Activated naive CD4-positive, alpha-beta T cell treated with anti-CD3 and anti-CD28 coated beads, Interleukin-2, amount 50 U/mL, for 72 hours (primary cell): Measurements from ENCODE around the gene CEP85L. TPM values are rescaled to one million over a fixed set of nuclear protein-coding genes. Genes with fewer than 3 reads are reported as not detected.

Experiments
- ATAC-seq, 2 donors: fragments of 150-1000 bp; cut with Tn5 transposase; 2 replicates each; pipeline ENCODE4 v1.10.0; 2021; ENCODE audit warnings: mild to moderate bottlenecking in 2 of 2, moderate library complexity in 2 of 2
- DNase-seq, 2 donors: peaks; one replicate each; pipeline ENCODE4 v3.0.0; 2021 to 2022; ENCODE audit warnings: low spot score in 2 of 2
- H3K27ac Mint-ChIP-seq, 2 donors: one replicate each; pipeline ENCODE4 v1.8.0; 2022; ENCODE audit warnings: mild to moderate bottlenecking in 2 of 2, mixed read lengths in 2 of 2
- H3K36me3 Mint-ChIP-seq, 2 donors: one replicate each; pipeline ENCODE4 v1.8.0; 2022; ENCODE audit warnings: mixed read lengths in 2 of 2
- H3K9me3 Mint-ChIP-seq, 2 donors: one replicate each; pipeline ENCODE4 v1.8.0; 2022; ENCODE audit warnings: mixed read lengths in 2 of 2
- total RNA-seq, 2 donors: library from RNA; stranded (reverse); gene quantifications; one replicate each; pipeline ENCODE4 v1.2.3, GENCODE V29; 2022

CEP85L gene
- total RNA-seq, 2 donors from 2014 or later = 38.5 to 41.3 TPM

- no peak overlapping the region for H3K27ac Mint-ChIP-seq
- no peaks in the 10 kb centered on the region for H3K9me3 Mint-ChIP-seq
- DNase-seq (no peak), ATAC-seq (no peak)
- H3K36me3 Mint-ChIP-seq = peaks cover 0 to 9% of the 10 kb centered on the region in 2 donors
These were observed 104.5 kb downstream of the CEP85L start for GRCh38 chr6:118546880-118547218.

- Mint-ChIP-seq H3K36me3 (peaks cover 0 to 9% of the 10 kb centered on the region in 2 donors), H3K9me3 (no peaks in the 10 kb centered on the region), H3K27ac (peak overlapping the region in 1 of 2 donors; percentile 13)
- DNase-seq (no peak), ATAC-seq (peak in 1 of 2 donors; percentile 71)
These were observed 105.1 kb downstream of the CEP85L start for GRCh38 chr6:118546164-118546879.

- Mint-ChIP-seq H3K36me3 (peaks cover 0 to 9% of the 10 kb centered on the region in 2 donors), H3K27ac (no peak overlapping the region), H3K9me3 (no peaks in the 10 kb centered on the region)
- DNase-seq (no peak), ATAC-seq (no peak)
These were observed 107.3 kb downstream of the CEP85L start for GRCh38 chr6:118544105-118544504.

GRCh38 chr6:118542184-118542952 is 109.0 kb downstream of the CEP85L start:
- peaks cover 0 to 9% of the 10 kb centered on the region in 2 donors for H3K36me3 Mint-ChIP-seq

GRCh38 chr6:118537574-118537973 is 113.8 kb downstream of the CEP85L start:
- no peaks in the 10 kb centered on the region for H3K9me3 Mint-ChIP-seq

More at GRCh38 chr6:118542184-118542952, 109.0 kb downstream of the CEP85L start:
- Mint-ChIP-seq H3K27ac (no peak overlapping the region), H3K9me3 (no peaks in the 10 kb centered on the region)
- DNase-seq (no peak), ATAC-seq (no peak)

GRCh38 chr6:118536478-118536877 is 114.9 kb downstream of the CEP85L start:
- H3K27ac Mint-ChIP-seq = no peak overlapping the region
- ATAC-seq (no peak), DNase-seq (no peak)
- H3K36me3 Mint-ChIP-seq = peaks cover 3 to 17% of the 10 kb centered on the region in 2 donors
- peaks cover 0 to 7% of the 10 kb centered on the region in 2 donors for H3K9me3 Mint-ChIP-seq

More at GRCh38 chr6:118537574-118537973, 113.8 kb downstream of the CEP85L start:
- DNase-seq (no peak), ATAC-seq (no peak)
- Mint-ChIP-seq H3K27ac (no peak overlapping the region), H3K36me3 (peaks cover 0 to 9% of the 10 kb centered on the region in 2 donors)

GRCh38 chr6:118535176-118535844 is 116.1 kb downstream of the CEP85L start:
- DNase-seq = no peak
- ATAC-seq = peak; percentile 46 to 78
- Mint-ChIP-seq H3K9me3 (peaks cover 0 to 15% of the 10 kb centered on the region in 2 donors), H3K36me3 (peaks cover 7 to 29% of the 10 kb centered on the region in 2 donors), H3K27ac (no peak overlapping the region)

- peaks cover 0 to 15% of the 10 kb centered on the region in 2 donors for H3K9me3 Mint-ChIP-seq
- no peak for ATAC-seq
- no peak for DNase-seq
- H3K36me3 Mint-ChIP-seq = peaks cover 7 to 29% of the 10 kb centered on the region in 2 donors
- H3K27ac Mint-ChIP-seq = no peak overlapping the region
These were observed 120.4 kb downstream of the CEP85L start for GRCh38 chr6:118530942-118531341.

GRCh38 chr6:118529756-118530155 is 121.6 kb downstream of the CEP85L start:
- Mint-ChIP-seq H3K9me3 (peaks cover 0 to 15% of the 10 kb centered on the region in 2 donors), H3K36me3 (peaks cover 7 to 29% of the 10 kb centered on the region in 2 donors), H3K27ac (no peak overlapping the region)
- DNase-seq (no peak), ATAC-seq (no peak)

- ATAC-seq (no peak), DNase-seq (no peak)
- Mint-ChIP-seq H3K9me3 (peaks cover 0 to 15% of the 10 kb centered on the region in 2 donors), H3K36me3 (peaks cover 7 to 37% of the 10 kb centered on the region in 2 donors), H3K27ac (no peak overlapping the region)
These were observed 123.3 kb downstream of the CEP85L start for GRCh38 chr6:118528129-118528528.

GRCh38 chr6:118525913-118526780 is 125.2 kb downstream of the CEP85L start:
- DNase-seq = no peak
- no peak for ATAC-seq
- H3K36me3 Mint-ChIP-seq = peaks cover under 1 to 23% of the 10 kb centered on the region in 2 donors
- H3K27ac Mint-ChIP-seq = no peak overlapping the region
- H3K9me3 Mint-ChIP-seq = peaks cover 0 to 4% of the 10 kb centered on the region in 2 donors

- no peaks in the 10 kb centered on the region for H3K9me3 Mint-ChIP-seq
- H3K27ac Mint-ChIP-seq = peak overlapping the region in 1 of 2 donors; percentile 41
- no peak for ATAC-seq
These were observed 126.7 kb downstream of the CEP85L start for GRCh38 chr6:118524686-118525085.

GRCh38 chr6:118523216-118523615 is 128.2 kb downstream of the CEP85L start:
- Mint-ChIP-seq H3K36me3 (peaks cover 9 to 30% of the 10 kb centered on the region in 2 donors), H3K9me3 (peaks cover 5 to 6% of the 10 kb centered on the region in 2 donors), H3K27ac (no peak overlapping the region)
- peak in 1 of 2 donors; percentile 26 for ATAC-seq
- DNase-seq = no peak

More at GRCh38 chr6:118524686-118525085, 126.7 kb downstream of the CEP85L start:
- peaks cover 0 to 20% of the 10 kb centered on the region in 2 donors for H3K36me3 Mint-ChIP-seq
- DNase-seq = no peak

GRCh38 chr6:118522422-118522821 is 129.0 kb downstream of the CEP85L start:
- Mint-ChIP-seq H3K27ac (no peak overlapping the region), H3K9me3 (peaks cover 6 to 9% of the 10 kb centered on the region in 2 donors), H3K36me3 (peaks cover 17 to 37% of the 10 kb centered on the region in 2 donors)
- ATAC-seq (no peak), DNase-seq (no peak)

- DNase-seq (no peak), ATAC-seq (no peak)
- H3K36me3 Mint-ChIP-seq = peaks cover 19 to 24% of the 10 kb centered on the region in 2 donors
- no peak overlapping the region for H3K27ac Mint-ChIP-seq
- peaks cover 6 to 11% of the 10 kb centered on the region in 2 donors for H3K9me3 Mint-ChIP-seq
These were observed 136.7 kb downstream of the CEP85L start for GRCh38 chr6:118514689-118515088.
